ENCODE data around the gene PALM.

DNA sequence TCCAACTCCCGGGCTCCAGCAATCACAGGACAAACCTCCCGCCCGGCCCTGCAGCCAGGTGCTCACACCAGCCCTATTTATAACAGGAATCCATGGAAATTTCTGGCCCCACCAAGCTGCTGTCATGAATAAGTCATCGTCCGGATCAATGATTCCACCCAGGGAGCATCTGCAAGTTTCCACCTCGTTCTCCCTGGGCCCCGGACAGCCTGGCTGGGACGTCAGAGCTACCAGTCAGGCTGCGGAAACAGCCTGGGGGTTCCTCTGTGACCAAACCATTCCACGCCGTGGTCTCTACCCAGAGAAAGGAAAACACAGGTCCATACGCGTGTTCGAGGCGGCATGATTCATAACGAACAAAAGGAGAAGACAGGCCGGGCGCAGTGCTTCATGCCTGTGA lies 67.8 kb downstream of the PALM start:
- TF ChIP-seq EZH2 (IDR thresholded peaks at IDR 0.05; ENCODE audit: insufficient read depth, low read length), result no peak
- TF ChIP-seq, protein P1, sequence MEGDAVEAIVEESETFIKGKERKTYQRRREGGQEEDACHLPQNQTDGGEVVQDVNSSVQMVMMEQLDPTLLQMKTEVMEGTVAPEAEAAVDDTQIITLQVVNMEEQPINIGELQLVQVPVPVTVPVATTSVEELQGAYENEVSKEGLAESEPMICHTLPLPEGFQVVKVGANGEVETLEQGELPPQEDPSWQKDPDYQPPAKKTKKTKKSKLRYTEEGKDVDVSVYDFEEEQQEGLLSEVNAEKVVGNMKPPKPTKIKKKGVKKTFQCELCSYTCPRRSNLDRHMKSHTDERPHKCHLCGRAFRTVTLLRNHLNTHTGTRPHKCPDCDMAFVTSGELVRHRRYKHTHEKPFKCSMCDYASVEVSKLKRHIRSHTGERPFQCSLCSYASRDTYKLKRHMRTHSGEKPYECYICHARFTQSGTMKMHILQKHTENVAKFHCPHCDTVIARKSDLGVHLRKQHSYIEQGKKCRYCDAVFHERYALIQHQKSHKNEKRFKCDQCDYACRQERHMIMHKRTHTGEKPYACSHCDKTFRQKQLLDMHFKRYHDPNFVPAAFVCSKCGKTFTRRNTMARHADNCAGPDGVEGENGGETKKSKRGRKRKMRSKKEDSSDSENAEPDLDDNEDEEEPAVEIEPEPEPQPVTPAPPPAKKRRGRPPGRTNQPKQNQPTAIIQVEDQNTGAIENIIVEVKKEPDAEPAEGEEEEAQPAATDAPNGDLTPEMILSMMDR (IDR thresholded peaks at IDR 0.05; ENCODE audit: insufficient read depth, low read depth, low read length), result no peak
